NT2/D1 (cell line): ENCODE results near the gene TMEM158.

Experiments used
- YY1 ChIP-seq: IDR thresholded peaks from 2 replicates; pipeline ENCODE4 v1.6.1; 2011; ENCODE audit not compliant: insufficient read length, insufficient read depth
- ZNF274 ChIP-seq: IDR thresholded peaks from 2 replicates; pipeline ENCODE4 v1.6.1; 2011; ENCODE audit warnings: mild to moderate bottlenecking, low read depth, low read length

DNA sequence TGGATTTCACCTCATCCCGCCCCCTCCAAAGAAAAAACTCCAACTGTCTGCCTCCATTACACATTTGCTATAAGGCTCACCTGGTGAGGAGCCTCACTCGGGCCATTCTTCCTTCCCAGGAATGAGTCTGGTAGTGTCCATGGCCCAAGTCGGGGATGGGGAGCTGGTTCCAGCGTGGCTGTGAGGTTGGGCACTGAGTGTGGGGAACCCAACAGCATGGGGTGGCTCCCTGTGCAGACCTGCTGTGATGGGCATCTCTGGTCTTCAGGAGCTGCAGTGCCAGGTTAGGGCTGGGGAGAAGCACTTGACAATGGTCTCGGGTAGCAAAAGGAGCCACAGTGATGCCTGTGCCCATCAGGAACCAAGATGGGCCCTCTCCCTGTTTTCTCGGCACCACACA, 39.2 kb downstream of the TMEM158 start:
- TF ChIP-seq ZNF274 (no peak), YY1 (no peak)
